HG03103 (cell line): ENCODE measurements around the gene SLC24A3.

Experiments used
- ATAC-seq: cut with Tn5 transposase; IDR thresholded peaks from one replicate; pipeline ENCODE4 v1.9.1; 2021; ENCODE audit warnings: low read depth; ENCODE audit not compliant: unreplicated experiment

The SLC24A3 gene

DNA sequence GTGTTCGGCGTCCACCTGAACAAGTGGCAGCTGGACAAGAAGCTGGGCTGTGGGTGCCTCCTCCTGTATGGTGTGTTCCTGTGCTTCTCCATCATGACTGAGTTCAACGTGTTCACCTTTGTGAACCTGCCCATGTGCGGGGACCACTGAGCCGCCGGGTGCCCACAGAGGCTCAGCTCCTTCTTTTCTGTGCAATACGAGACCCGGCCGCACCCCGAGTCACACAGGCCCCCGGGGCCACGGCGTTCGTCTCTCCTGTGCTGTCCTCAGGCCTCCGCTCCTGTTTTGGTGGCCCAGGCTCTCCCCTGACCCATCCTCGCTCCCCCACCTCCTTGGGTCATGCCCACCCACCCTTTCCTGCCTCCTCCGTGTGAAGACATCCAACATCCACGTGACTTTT is 508.5 kb downstream of the SLC24A3 start:
- no peak for ATAC-seq

DNA sequence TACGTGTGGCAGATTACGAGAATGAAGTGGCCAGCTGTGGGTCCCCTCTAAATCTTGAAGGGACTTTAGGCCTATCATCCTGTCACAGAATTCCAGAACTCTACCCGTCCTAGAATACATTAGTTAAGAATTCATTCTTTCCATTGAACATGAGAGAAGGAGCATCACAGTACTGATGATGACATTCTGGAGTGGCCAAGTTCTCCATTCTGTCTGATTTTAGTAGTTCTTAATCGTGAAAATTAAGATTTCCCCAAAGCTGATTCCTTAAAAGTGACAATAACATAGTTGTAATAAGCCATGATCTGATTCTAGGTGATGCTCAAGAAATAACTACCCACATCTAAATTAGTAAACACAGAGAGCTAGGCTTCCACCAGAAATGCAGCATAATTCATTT is 510.6 kb downstream of the SLC24A3 start:
- ATAC-seq = no peak

- ATAC-seq = no peak
Observed at GRCh38 chr20:19723813-19724430, 511.5 kb downstream of the SLC24A3 start.

- ATAC-seq = no peak
Observed at GRCh38 chr20:19725373-19725772, 512.9 kb downstream of the SLC24A3 start.

DNA sequence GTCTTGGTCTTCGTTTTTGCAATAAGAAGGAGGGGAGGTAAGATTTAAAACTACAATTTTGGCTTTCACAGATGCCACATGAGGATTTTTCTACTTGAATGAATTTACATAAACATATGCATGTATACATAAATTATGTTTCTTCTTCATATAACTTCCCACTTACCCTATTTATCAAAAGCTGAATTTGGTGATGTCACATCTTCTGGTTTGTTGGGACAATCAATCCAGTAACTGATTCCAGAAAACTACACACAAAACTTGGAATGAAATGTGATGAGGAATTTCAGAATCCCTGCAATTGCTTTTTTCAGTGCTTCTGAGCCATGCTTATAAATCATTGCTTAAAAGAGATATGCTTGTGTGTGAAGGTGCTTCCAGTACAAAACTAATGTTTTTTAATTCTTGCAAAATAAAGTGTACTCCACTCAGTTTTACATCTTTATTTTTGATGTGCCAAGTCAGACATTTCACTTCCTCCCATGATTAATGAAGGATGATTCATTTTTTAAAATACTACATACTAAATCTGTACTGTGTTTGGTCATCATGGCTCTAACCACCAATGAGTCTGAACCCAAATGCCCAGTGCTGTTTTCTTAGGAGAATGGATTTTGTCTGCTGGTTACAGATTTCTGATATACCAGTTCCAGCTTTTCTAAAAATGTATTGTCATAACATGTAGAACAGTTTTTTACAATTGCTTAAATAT is 513.5 kb downstream of the SLC24A3 start:
- no peak for ATAC-seq

DNA sequence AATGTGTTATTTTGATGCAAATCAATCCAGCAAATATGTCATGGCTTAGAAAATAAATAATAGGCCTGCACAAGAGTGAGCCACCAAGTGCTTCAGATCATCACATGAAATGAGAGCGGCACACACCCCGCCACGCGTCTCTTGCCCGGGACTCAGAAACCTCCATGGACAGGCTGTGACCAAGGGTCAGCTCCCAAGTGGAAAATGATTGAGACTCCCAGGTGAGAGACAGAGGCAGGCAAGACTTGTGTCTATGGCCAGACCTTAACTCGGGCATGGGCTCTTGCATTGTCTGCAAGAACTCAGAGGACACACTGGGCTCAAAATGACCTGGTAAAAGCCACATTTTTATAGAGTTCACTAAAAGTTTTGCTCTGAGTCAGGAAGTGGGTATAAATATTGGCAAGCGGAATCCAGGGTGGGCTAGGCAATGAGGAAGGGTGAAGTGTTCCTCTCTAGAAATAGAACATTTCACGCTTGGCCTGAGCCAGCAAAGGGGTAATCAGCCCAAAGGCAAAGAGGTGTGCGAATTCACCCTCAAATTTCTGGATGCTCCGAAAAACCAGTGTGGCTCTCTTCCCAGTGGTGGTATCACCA is 514.9 kb downstream of the SLC24A3 start:
- no peak for ATAC-seq

- no peak for ATAC-seq
Observed at GRCh38 chr20:19729672-19730071, 517.2 kb downstream of the SLC24A3 start.

DNA sequence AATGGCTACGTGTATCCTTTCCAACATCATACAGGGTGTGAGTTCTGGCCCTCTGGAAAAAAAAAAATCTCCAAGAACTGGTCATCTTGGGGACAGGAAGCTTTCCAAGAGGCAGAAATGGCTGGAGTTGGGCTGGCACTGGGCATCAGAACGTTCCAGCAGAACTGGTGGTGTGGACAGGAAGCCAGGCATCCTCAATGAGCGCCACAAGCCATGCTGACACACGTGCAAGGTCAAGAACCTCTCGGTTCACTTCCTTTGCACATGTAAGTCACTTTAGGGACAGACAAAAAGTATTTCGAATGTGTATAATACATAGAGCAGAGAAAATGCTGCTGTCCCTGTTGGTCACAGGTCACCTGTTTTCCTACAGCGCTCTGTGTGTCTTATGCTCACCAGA is 518.3 kb downstream of the SLC24A3 start:
- ATAC-seq = no peak

DNA sequence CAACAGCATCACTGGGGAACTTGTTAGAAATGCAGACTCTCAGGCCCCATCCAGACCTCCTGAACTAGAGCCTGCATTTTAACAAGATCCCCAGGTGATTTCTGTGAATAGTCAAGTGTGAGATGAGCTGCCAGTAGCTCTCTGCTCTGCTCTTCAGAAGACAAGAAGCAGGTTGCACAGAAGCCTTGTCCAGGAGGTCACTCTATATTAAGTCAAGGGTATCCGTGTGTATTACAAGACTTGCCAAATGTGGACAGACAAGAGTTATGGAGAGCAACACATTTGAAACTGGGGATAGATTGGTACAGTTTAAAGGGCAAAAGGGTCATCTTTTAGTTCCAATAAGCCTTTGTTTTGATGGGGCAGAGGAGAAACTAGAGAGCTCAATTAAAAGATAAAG is 522.4 kb downstream of the SLC24A3 start:
- ATAC-seq = no peak

- ATAC-seq = no peak
Observed at GRCh38 chr20:19735446-19735845, 523.0 kb downstream of the SLC24A3 start.

DNA sequence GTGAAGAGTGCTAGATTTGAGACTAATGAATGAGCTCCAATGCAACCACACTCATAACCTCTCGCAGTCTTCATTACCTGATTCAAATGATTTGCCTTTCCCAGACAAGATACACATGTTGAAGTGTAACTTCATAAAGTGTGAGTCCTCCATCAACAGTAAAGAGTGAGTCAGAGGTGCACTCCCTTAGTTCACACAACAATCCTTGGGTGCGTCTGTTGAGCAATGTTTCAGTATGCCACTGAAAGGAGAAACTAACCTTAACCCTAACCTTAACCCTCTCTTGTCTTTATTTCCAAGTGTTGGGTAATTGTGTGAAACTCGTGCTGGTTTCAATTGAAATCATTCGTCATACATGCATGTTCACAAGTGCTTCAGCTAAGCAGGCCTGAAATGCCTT is 524.6 kb downstream of the SLC24A3 start:
- ATAC-seq = no peak

- ATAC-seq = no peak
Observed at GRCh38 chr20:19738951-19739350, 526.5 kb downstream of the SLC24A3 start.

DNA sequence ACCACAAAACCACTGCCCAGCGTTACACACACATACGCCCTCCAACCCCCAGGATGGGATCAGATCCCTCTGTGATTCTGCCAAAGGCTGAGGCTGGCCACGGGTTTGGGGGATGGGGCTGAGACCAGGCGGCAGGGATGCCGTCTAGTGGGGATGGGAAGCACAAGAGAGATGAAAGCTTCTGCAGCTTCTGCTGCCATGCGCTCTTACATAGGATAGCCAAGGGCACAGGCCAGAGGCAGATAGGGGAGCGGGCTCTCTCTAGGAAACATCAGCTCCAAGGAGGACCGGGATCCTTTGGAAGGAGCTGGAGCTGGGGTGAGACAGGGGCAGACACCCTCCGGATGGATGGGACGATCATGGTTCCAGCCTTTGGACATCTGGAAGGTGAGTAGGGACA is 526.9 kb downstream of the SLC24A3 start:
- ATAC-seq = no peak

- ATAC-seq = no peak
Observed at GRCh38 chr20:19740512-19740911, 528.1 kb downstream of the SLC24A3 start.

DNA sequence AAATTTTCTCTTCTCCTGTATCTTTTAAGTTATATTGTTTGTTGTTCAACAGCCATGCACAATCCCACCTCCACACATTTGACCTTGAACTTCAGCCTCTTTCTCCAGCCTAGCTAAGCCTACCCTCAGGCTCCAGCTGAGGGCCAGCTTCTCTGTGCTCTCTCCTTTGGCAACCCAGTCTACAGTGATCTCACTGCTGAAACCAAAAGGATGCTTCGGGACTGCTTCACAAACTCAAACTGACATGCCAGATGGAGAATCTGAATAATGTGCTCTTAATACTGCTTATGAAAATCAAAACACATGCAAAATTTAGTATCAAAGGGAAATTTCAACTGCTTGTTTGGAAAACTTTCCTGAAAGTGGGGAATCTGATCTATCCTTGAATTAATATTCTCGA is 529.5 kb downstream of the SLC24A3 start:
- ATAC-seq = no peak

DNA sequence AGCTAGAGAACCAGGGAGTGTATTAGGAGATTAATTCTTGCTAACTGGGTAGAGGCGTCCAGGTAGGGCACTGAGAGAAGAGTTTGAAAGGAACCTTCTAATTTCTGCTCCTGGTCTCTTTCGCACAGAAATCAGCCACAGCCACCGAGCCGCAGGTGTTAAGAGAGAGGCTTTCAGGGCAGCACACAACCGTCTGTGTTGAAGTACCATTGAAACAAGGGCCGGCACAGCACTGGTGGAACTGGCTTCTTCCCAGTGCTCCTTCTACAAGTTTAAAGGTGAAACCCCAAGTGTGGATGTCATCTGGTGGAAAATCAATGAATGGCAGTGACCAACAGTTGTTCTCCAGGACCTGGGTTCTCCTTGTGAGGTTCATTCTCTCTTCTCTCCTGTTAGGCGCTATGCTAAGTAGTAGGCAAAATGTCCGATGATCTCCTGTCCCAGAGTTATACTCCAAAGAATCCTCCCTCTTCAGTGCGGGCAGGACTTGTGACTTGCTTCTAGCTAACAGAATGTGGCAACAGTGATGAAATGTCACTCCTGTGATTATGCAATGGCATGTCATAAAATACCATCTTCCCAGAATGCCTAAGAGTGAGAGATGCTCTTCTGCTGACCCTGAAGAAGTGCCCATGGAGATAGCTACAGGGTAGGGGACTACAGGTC is 530.7 kb downstream of the SLC24A3 start:
- no peak for ATAC-seq

DNA sequence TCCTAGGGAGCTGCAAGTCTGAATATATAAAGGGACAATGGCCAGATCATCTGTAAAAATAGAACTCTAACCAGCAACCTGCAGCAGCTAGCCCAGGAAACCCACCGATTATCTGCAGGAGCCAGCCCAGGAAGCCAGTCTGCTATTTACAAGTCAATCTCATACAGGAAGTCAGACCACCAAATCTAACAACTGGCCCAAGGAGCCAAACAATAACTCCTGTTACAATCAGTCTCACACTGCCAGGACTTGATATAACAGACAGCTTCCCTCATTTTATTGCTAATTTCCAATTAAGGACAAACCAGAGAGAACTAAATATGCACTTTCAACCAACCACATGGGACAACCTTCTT is 531.2 kb downstream of the SLC24A3 start:
- ATAC-seq = no peak

DNA sequence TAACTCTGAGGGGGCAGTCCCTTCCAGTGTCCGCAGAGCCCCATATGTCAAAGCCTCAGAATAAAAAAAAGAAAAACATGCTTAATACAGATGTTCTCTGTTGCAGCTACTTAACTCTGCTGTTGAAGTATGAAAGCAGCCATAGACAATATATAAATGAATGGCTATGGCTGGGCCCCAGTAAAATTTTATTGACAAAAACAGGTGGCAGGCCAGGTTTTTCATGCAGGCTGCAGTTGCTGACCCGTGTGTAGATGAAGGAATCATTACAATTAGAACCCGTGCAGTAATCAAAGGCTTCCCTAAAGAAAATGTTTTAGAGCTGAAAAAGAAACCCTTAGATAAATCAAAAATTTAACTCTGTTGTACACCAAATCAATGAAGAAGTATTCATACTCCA is 532.7 kb downstream of the SLC24A3 start:
- ATAC-seq = no peak

DNA sequence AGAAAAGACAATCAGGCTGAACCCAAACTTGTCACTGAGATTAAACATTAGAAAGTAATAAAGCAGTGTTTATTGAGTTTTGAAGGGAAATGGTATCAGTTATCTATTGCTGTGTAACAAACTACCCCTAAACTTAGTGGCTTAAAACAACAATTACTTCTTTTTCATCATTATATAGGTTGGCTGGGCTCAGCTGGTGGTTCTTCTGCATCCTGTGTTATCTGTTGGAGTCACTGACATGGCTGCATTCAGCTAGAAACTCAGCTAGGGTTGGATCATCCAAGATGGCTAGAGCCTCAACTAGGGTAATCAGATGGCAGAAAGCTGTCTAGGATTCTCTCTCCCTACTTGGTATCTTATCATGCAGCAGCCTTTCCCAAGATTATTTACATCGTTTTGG is 533.1 kb downstream of the SLC24A3 start:
- ATAC-seq = no peak

- ATAC-seq = no peak
Observed at GRCh38 chr20:19746396-19746795, 534.0 kb downstream of the SLC24A3 start.

DNA sequence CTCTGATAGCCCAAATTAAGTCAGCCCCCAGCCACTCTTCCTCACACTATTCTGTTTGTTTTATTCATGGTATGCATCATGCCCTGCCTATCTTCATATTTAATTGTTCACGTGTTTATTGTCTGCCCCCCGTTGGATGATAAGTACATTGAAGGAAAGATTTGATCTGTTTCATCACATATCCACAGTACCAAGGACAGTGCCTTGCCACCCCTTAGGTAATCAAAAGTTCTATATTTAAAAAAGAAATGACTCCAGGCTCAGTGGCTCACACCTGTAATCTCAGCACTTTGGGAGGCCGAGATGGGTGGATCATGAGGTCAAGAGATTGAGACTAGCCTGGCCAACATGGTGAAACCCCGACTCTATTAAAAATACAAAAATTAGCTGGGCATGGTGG is 535.5 kb downstream of the SLC24A3 start:
- ATAC-seq = no peak

GRCh38 chr20:19748681-19749080 is 536.2 kb downstream of the SLC24A3 start:
- ATAC-seq = no peak
